ENCODE measurements around the gene PXDN.

PXDN gene

GRCh38 chr2:1617425-1618021, 126.8 kb downstream of the PXDN start:
- Histone ChIP-seq H3K27ac (ENCODE audit: insufficient read depth in 1 of 2, low read depth in 1 of 2, low read length in 2 of 2, poor library complexity in 1 of 2, severe bottlenecking in 2 of 2) (no peak overlapping the region), H3K4me1 (ENCODE audit: control extremely low read depth in 1 of 4, control insufficient read depth in 4 of 4, insufficient read depth in 4 of 4, low read length in 3 of 4) (no peaks in the 10 kb centered on the region), H3K36me3 (ENCODE audit: control insufficient read depth in 4 of 4, insufficient read depth in 4 of 4, low read length in 3 of 4) (no peaks in the 10 kb centered on the region), H3K27me3 (replicated peaks in 2 of 5; ENCODE audit: control insufficient read depth in 4 of 5, insufficient read depth in 5 of 5, low read length in 4 of 5) (peaks cover 0 to 12% (median 1%) of the 10 kb centered on the region in 5 experiments), H3K4me3 (ENCODE audit: control insufficient read depth in 1 of 7, extremely low read depth in 1 of 7, insufficient read depth in 4 of 7, low read depth in 2 of 7, low read length in 6 of 7) (no peak overlapping the region), H3K9me3 (ENCODE audit: control extremely low read depth in 1 of 5, control insufficient read depth in 4 of 5, insufficient read depth in 2 of 5, low read depth in 1 of 5, low read length in 4 of 5) (no peaks in the 10 kb centered on the region)
- 86% methylated on average over 11 of the region's 11 CpGs for WGBS (ENCODE audit: insufficient coverage)
- DNase-seq: no peak
- ChIA-PET CTCF (no interaction called here), POLR2A (no interaction called here)

- no peaks in the 10 kb centered on the region for H3K9me3 ChIP-seq (ENCODE audit: control extremely low read depth in 1 of 5, control insufficient read depth in 4 of 5, insufficient read depth in 2 of 5, low read depth in 1 of 5, low read length in 4 of 5)
- no peaks in the 10 kb centered on the region for H3K4me1 ChIP-seq (ENCODE audit: control extremely low read depth in 1 of 4, control insufficient read depth in 4 of 4, insufficient read depth in 4 of 4, low read length in 3 of 4)
- POLR2A ChIA-PET: no interaction called here
- WGBS (ENCODE audit: insufficient coverage): 71% methylated on average over 4 of the region's 10 CpGs
- no peak overlapping the region for H3K4me3 ChIP-seq (ENCODE audit: control insufficient read depth in 1 of 7, extremely low read depth in 1 of 7, insufficient read depth in 4 of 7, low read depth in 2 of 7, low read length in 6 of 7)
- H3K27me3 ChIP-seq (replicated peaks in 2 of 5; ENCODE audit: control insufficient read depth in 4 of 5, insufficient read depth in 5 of 5, low read length in 4 of 5): peaks cover 0 to 12% (median 1%) of the 10 kb centered on the region in 5 experiments
- peak in 2 of 3 donors; percentile 12 to 15 for DNase-seq
- H3K27ac ChIP-seq (ENCODE audit: insufficient read depth in 1 of 2, low read depth in 1 of 2, low read length in 2 of 2, poor library complexity in 1 of 2, severe bottlenecking in 2 of 2): no peak overlapping the region
- CTCF ChIA-PET: no interaction called here
- no peaks in the 10 kb centered on the region for H3K36me3 ChIP-seq (ENCODE audit: control insufficient read depth in 4 of 4, insufficient read depth in 4 of 4, low read length in 3 of 4)
Observed at GRCh38 chr2:1614564-1614963, 129.8 kb downstream of the PXDN start.

GRCh38 chr2:1613731-1614354, 130.5 kb downstream of the PXDN start:
- CTCF ChIA-PET: no interaction called here
- H3K4me3 ChIP-seq (ENCODE audit: control insufficient read depth in 1 of 7, extremely low read depth in 1 of 7, insufficient read depth in 4 of 7, low read depth in 2 of 7, low read length in 6 of 7): no peak overlapping the region
- no peaks in the 10 kb centered on the region for H3K4me1 ChIP-seq (ENCODE audit: control extremely low read depth in 1 of 4, control insufficient read depth in 4 of 4, insufficient read depth in 4 of 4, low read length in 3 of 4)
- WGBS (ENCODE audit: insufficient coverage): 98% methylated on average over 5 of the region's 7 CpGs
- no peak for DNase-seq
- no peaks in the 10 kb centered on the region for H3K36me3 ChIP-seq (ENCODE audit: control insufficient read depth in 4 of 4, insufficient read depth in 4 of 4, low read length in 3 of 4)
- no peak overlapping the region for H3K27ac ChIP-seq (ENCODE audit: insufficient read depth in 1 of 2, low read depth in 1 of 2, low read length in 2 of 2, poor library complexity in 1 of 2, severe bottlenecking in 2 of 2)
- H3K9me3 ChIP-seq (ENCODE audit: control extremely low read depth in 1 of 5, control insufficient read depth in 4 of 5, insufficient read depth in 2 of 5, low read depth in 1 of 5, low read length in 4 of 5): no peaks in the 10 kb centered on the region
- peaks cover 0 to 12% (median 1%) of the 10 kb centered on the region in 5 experiments for H3K27me3 ChIP-seq (replicated peaks in 2 of 5; ENCODE audit: control insufficient read depth in 4 of 5, insufficient read depth in 5 of 5, low read length in 4 of 5)
- POLR2A ChIA-PET: no interaction called here

- H3K27me3 ChIP-seq (replicated peaks in 2 of 5; ENCODE audit: control insufficient read depth in 4 of 5, insufficient read depth in 5 of 5, low read length in 4 of 5): peaks cover 0 to 15% (median 1%) of the 10 kb centered on the region in 5 experiments
- no peaks in the 10 kb centered on the region for H3K4me1 ChIP-seq (ENCODE audit: control extremely low read depth in 1 of 4, control insufficient read depth in 4 of 4, insufficient read depth in 4 of 4, low read length in 3 of 4)
- POLR2A ChIA-PET: no interaction called here
- no peak for DNase-seq
- H3K36me3 ChIP-seq (ENCODE audit: control insufficient read depth in 4 of 4, insufficient read depth in 4 of 4, low read length in 3 of 4): no peaks in the 10 kb centered on the region
- no peaks in the 10 kb centered on the region for H3K9me3 ChIP-seq (ENCODE audit: control extremely low read depth in 1 of 5, control insufficient read depth in 4 of 5, insufficient read depth in 2 of 5, low read depth in 1 of 5, low read length in 4 of 5)
- no peak overlapping the region for H3K4me3 ChIP-seq (ENCODE audit: control insufficient read depth in 1 of 7, extremely low read depth in 1 of 7, insufficient read depth in 4 of 7, low read depth in 2 of 7, low read length in 6 of 7)
- no peak overlapping the region for H3K27ac ChIP-seq (ENCODE audit: insufficient read depth in 1 of 2, low read depth in 1 of 2, low read length in 2 of 2, poor library complexity in 1 of 2, severe bottlenecking in 2 of 2)
- CTCF ChIA-PET: no interaction called here
- 96% methylated on average over 8 of the region's 9 CpGs for WGBS (ENCODE audit: insufficient coverage)
Observed at GRCh38 chr2:1613078-1613445, 131.3 kb downstream of the PXDN start.

- H3K27ac ChIP-seq (ENCODE audit: insufficient read depth in 1 of 2, low read depth in 1 of 2, low read length in 2 of 2, poor library complexity in 1 of 2, severe bottlenecking in 2 of 2): no peak overlapping the region
- no peak for DNase-seq
- H3K9me3 ChIP-seq (ENCODE audit: control extremely low read depth in 1 of 5, control insufficient read depth in 4 of 5, insufficient read depth in 2 of 5, low read depth in 1 of 5, low read length in 4 of 5): no peaks in the 10 kb centered on the region
- no peak overlapping the region for H3K4me3 ChIP-seq (ENCODE audit: control insufficient read depth in 1 of 7, extremely low read depth in 1 of 7, insufficient read depth in 4 of 7, low read depth in 2 of 7, low read length in 6 of 7)
- no peaks in the 10 kb centered on the region for H3K36me3 ChIP-seq (ENCODE audit: control insufficient read depth in 4 of 4, insufficient read depth in 4 of 4, low read length in 3 of 4)
- POLR2A ChIA-PET: no interaction called here
- peaks cover 0 to 17% (median 1%) of the 10 kb centered on the region in 5 experiments for H3K27me3 ChIP-seq (replicated peaks in 2 of 5; ENCODE audit: control insufficient read depth in 4 of 5, insufficient read depth in 5 of 5, low read length in 4 of 5)
- WGBS (ENCODE audit: insufficient coverage): 98% methylated on average over 4 of the region's 6 CpGs
- H3K4me1 ChIP-seq (ENCODE audit: control extremely low read depth in 1 of 4, control insufficient read depth in 4 of 4, insufficient read depth in 4 of 4, low read length in 3 of 4): no peaks in the 10 kb centered on the region
- CTCF ChIA-PET: no interaction called here
Observed at GRCh38 chr2:1612391-1613077, 131.8 kb downstream of the PXDN start.

GRCh38 chr2:1611886-1612285, 132.4 kb downstream of the PXDN start:
- CTCF ChIA-PET: no interaction called here
- Histone ChIP-seq H3K27me3 (replicated peaks in 2 of 5; ENCODE audit: control insufficient read depth in 4 of 5, insufficient read depth in 5 of 5, low read length in 4 of 5) (peaks cover 0 to 23% (median 1%) of the 10 kb centered on the region in 5 experiments), H3K4me1 (ENCODE audit: control extremely low read depth in 1 of 4, control insufficient read depth in 4 of 4, insufficient read depth in 4 of 4, low read length in 3 of 4) (no peaks in the 10 kb centered on the region), H3K9me3 (ENCODE audit: control extremely low read depth in 1 of 5, control insufficient read depth in 4 of 5, insufficient read depth in 2 of 5, low read depth in 1 of 5, low read length in 4 of 5) (no peaks in the 10 kb centered on the region), H3K4me3 (ENCODE audit: control insufficient read depth in 1 of 7, extremely low read depth in 1 of 7, insufficient read depth in 4 of 7, low read depth in 2 of 7, low read length in 6 of 7) (no peak overlapping the region), H3K36me3 (ENCODE audit: control insufficient read depth in 4 of 4, insufficient read depth in 4 of 4, low read length in 3 of 4) (no peaks in the 10 kb centered on the region), H3K27ac (ENCODE audit: insufficient read depth in 1 of 2, low read depth in 1 of 2, low read length in 2 of 2, poor library complexity in 1 of 2, severe bottlenecking in 2 of 2) (no peak overlapping the region)
- DNase-seq: no peak
- 93% methylated on average over 4 of the region's 8 CpGs for WGBS (ENCODE audit: insufficient coverage)
- POLR2A ChIA-PET: no interaction called here

GRCh38 chr2:1610096-1610485, 134.2 kb downstream of the PXDN start:
- 93% methylated on average over 18 of the region's 18 CpGs for WGBS (ENCODE audit: insufficient coverage)
- Histone ChIP-seq H3K4me3 (ENCODE audit: control insufficient read depth in 1 of 7, extremely low read depth in 1 of 7, insufficient read depth in 4 of 7, low read depth in 2 of 7, low read length in 6 of 7) (no peak overlapping the region), H3K27me3 (replicated peaks in 2 of 5; ENCODE audit: control insufficient read depth in 4 of 5, insufficient read depth in 5 of 5, low read length in 4 of 5) (peaks cover 0 to 36% (median 4%) of the 10 kb centered on the region in 5 experiments), H3K36me3 (ENCODE audit: control insufficient read depth in 4 of 4, insufficient read depth in 4 of 4, low read length in 3 of 4) (no peaks in the 10 kb centered on the region), H3K9me3 (ENCODE audit: control extremely low read depth in 1 of 5, control insufficient read depth in 4 of 5, insufficient read depth in 2 of 5, low read depth in 1 of 5, low read length in 4 of 5) (no peaks in the 10 kb centered on the region), H3K4me1 (ENCODE audit: control extremely low read depth in 1 of 4, control insufficient read depth in 4 of 4, insufficient read depth in 4 of 4, low read length in 3 of 4) (peaks cover 0 to 4% (median under 1%) of the 10 kb centered on the region in 4 experiments), H3K27ac (ENCODE audit: insufficient read depth in 1 of 2, low read depth in 1 of 2, low read length in 2 of 2, poor library complexity in 1 of 2, severe bottlenecking in 2 of 2) (no peak overlapping the region)
- CTCF ChIA-PET: no interaction called here
- POLR2A ChIA-PET: no interaction called here
- DNase-seq: no peak

Measured in common myeloid progenitor, CD34-positive (primary cell).